ENCODE measurements around the gene JADE1. TPM values are rescaled to one million over a fixed set of nuclear protein-coding genes. Genes with fewer than 3 reads are reported as not detected.
A peak's percentile ranks its signal among the peaks of the same experiment; 100 is the strongest.

The JADE1 gene
- total RNA-seq, 1 donor from 2014 or later: 36.3 TPM

DNA sequence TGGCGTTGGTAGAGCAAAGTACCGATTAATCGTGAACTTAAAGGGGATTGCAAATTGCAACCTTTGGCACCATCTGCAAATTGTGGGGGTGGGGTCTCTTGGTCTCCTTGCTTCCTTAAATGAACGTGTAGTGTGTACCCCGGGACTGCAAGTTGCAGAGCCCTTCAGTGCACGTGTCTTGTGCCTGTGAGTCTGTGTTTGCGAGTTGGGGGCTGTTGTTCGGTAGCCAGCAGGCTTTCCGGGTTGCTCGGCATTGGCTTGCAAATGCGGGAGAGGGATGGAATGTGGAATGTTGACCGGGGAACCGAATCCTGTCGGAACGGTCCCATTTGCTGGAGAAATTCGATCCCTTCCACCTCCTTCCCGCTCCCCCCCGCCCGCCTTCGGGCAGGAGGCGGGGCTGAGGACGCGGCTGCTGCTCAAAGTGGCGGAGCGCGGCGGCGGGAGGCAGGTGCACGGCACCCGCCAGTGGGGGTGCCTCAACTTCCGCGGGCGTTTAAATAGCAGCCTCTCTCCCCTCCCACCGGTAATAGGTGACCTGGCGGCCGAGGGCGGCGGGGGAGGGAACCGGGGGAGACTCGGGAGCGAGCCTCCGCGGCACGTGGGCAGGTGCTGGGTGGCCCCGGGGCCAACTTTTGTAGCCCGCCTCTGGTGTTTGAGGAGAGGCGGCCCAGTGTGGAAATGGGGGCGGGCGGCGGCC is 1.5 kb downstream of the JADE1 start:
- ATAC-seq (peak; percentile 77 to 78), DNase-seq (peak; percentile 85)
- Histone ChIP-seq H3K27me3 (ENCODE audit: low read depth) (no peaks in the 10 kb centered on the region), H3K27ac (peak overlapping the region; percentile 96), H3K36me3 (no peaks in the 10 kb centered on the region), H3K4me3 (peak overlapping the region; percentile 87), H3K9me3 (no peaks in the 10 kb centered on the region), H3K4me1 (peaks cover 17% of the 10 kb centered on the region)
- TF ChIP-seq, protein P1, sequence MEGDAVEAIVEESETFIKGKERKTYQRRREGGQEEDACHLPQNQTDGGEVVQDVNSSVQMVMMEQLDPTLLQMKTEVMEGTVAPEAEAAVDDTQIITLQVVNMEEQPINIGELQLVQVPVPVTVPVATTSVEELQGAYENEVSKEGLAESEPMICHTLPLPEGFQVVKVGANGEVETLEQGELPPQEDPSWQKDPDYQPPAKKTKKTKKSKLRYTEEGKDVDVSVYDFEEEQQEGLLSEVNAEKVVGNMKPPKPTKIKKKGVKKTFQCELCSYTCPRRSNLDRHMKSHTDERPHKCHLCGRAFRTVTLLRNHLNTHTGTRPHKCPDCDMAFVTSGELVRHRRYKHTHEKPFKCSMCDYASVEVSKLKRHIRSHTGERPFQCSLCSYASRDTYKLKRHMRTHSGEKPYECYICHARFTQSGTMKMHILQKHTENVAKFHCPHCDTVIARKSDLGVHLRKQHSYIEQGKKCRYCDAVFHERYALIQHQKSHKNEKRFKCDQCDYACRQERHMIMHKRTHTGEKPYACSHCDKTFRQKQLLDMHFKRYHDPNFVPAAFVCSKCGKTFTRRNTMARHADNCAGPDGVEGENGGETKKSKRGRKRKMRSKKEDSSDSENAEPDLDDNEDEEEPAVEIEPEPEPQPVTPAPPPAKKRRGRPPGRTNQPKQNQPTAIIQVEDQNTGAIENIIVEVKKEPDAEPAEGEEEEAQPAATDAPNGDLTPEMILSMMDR (IDR thresholded peaks at IDR 0.05): no peak
- intact Hi-C loops (cut with DNase I): no loop called here

DNA sequence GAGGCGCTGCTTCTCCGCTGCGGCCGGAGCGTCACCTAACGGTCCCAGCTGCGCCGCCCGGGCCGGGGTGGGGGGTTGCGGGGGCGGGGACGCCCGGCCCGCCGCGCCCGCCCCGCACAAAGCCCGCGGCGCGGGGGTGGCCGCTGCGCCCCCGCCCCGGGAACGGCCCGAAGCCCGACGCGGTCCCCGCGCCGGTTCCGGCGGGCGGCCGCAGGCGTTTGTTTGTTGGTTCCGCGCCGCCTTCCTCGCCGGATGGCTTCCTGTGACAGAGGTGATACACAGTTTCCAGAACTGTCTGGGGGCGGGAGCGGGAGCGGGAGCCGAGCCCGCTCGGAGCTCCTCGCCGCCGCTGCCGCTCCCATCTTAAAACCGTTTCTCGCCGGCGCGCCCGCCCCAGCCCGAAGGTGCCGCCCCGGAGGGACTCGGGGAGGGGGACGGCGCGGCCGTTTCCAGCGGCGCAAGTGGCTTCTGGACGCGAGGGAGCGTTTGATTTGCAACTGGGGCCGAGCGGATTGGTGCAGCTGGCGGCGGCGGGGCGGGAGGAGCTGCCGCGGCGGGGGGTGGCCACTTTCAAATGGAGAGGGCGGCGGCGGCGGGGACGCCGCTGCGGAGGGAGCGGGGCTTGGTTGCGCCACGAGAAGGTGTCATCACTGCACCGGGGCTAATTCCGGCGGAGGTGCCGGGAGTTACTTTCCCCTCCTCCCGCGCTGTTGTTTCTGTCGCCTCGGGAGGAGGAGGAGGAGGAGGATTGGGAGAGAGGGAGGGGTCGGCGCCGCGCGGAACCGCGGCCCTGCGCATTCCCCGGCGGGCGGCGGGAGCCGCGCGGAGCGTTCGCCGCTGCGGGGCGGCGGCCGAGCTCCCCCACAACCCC is 2.3 kb downstream of the JADE1 start:
- ATAC-seq (peak; percentile 71 to 77), DNase-seq (peak; percentile 92)
- intact Hi-C loops (cut with DNase I): no loop called here
- H3K36me3 ChIP-seq: no peaks in the 10 kb centered on the region
- H3K27ac ChIP-seq: peak overlapping the region; percentile 96
- peaks cover 17% of the 10 kb centered on the region for H3K4me1 ChIP-seq
- H3K27me3 ChIP-seq (ENCODE audit: low read depth): no peaks in the 10 kb centered on the region
- H3K9me3 ChIP-seq: no peaks in the 10 kb centered on the region
- TF ChIP-seq, protein P1 (IDR thresholded peaks at IDR 0.05): no peak
- peak overlapping the region; percentile 87 for H3K4me3 ChIP-seq

DNA sequence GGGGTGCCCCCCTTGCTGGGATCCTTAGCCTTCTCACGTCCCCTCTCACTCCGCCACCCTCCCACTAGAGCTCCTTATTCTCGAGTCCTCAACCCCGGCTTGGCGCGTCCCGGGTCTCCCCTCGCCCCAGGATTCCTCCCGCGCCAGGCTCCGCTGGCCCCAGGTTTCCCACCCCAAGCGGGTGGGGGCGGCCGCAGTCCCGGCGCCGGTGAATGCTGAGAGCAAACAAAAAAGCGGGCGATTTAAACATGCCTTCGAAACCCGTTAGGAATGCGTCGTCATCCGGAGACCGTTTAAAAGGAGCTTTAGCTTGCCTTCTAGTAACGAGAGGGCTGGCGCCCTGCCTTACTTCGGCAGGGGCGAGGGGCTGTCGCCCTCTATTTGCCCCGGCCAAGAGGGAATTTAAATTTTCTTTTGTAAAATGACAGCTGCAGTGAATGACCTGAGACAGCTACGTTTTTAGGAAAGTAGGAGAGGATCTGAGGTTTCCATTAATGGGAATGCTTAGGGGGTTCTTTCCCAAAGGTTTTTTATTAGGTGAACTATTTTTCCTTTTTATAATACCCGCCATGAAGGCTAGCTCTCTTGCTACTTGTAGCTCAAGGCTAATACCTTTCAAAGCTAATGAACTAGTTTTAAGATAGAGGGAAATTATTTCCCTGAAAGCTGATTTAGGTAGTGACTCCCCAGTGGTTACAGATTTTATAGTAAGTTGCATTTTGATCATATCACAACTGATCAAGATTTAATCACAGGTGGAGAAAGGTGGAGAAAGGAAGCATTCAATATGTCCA is 3.1 kb downstream of the JADE1 start:
- H3K36me3 ChIP-seq: no peaks in the 10 kb centered on the region
- DNase-seq: peak; percentile 62
- intact Hi-C loops (cut with DNase I): no loop called here
- TF ChIP-seq, protein P1 (IDR thresholded peaks at IDR 0.05): no peak
- peak overlapping the region; percentile 96 for H3K27ac ChIP-seq
- peak in 1 of 2 donors; percentile 8 for ATAC-seq
- peak overlapping the region; percentile 87 for H3K4me3 ChIP-seq
- H3K4me1 ChIP-seq: peaks cover 17% of the 10 kb centered on the region
- no peaks in the 10 kb centered on the region for H3K9me3 ChIP-seq
- no peaks in the 10 kb centered on the region for H3K27me3 ChIP-seq (ENCODE audit: low read depth)

DNA sequence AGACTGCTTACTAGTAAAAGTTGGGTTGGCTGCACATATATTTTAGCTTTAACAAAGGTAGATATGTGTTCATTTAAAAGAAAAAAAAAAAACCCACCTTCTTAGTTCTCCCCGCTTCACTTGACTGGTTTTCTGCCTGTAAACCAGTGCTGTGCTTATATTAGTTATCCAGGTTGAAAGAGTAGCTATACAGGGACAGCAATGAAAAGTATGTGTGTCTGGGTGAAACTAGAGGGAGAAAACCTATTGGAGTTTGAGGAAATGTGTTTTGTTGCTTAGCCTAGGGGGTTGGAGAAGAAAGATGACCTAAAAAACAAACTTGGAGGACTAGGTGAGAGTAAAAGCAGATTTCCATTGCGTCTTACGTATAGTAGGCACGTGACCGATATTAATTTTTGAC is 4.5 kb downstream of the JADE1 start:
- no peak overlapping the region for H3K4me3 ChIP-seq
- intact Hi-C loops (cut with DNase I): no loop called here
- no peak for ATAC-seq
- H3K4me1 ChIP-seq: peaks cover 16% of the 10 kb centered on the region
- H3K27ac ChIP-seq: no peak overlapping the region
- TF ChIP-seq, protein P1 (IDR thresholded peaks at IDR 0.05): no peak
- H3K36me3 ChIP-seq: no peaks in the 10 kb centered on the region
- DNase-seq: no peak
- H3K9me3 ChIP-seq: no peaks in the 10 kb centered on the region
- no peaks in the 10 kb centered on the region for H3K27me3 ChIP-seq (ENCODE audit: low read depth)

DNA sequence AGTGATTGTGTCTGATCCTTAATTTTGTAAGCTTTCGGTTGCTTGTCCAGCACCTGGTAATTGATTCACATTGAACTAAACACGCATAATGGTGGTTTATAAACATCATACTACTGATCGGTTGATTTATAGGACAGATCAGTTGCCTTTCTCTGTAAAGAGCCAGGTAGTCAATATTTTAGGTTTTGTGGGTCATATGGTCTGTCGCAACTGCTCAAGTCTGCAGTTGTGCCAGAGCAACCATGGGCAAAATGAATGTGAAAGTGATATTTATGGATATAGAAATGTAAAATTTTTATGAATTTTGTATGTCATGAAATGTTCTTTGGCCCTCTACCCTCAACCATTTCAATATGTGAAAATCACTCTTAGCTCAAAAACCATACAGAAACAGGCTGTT is 8.9 kb downstream of the JADE1 start:
- H3K4me3 ChIP-seq: no peak overlapping the region
- no peaks in the 10 kb centered on the region for H3K27me3 ChIP-seq (ENCODE audit: low read depth)
- TF ChIP-seq, protein P1 (IDR thresholded peaks at IDR 0.05): no peak
- no peak for DNase-seq
- no peaks in the 10 kb centered on the region for H3K9me3 ChIP-seq
- peaks cover 14% of the 10 kb centered on the region for H3K4me1 ChIP-seq
- H3K36me3 ChIP-seq: no peaks in the 10 kb centered on the region
- intact Hi-C loops (cut with DNase I): no loop called here
- no peak for ATAC-seq
- H3K27ac ChIP-seq: no peak overlapping the region

All from lower lobe of right lung (tissue), 2 donors.